Kidney epithelial cell (primary cell): ENCODE results near the gene AKT3. TPM values are rescaled to one million over a fixed set of nuclear protein-coding genes. Genes with fewer than 3 reads are reported as not detected.

ENCODE experiments used
- DNase-seq: peaks from one replicate; pipeline ENCODE4 v3.0.0-alpha.2; 2010; ENCODE audit warnings: low read depth
- H3K27me3 ChIP-seq: 2 replicates; pipeline ENCODE4 v1.6.0; 2011; ENCODE audit warnings: low read length; ENCODE audit not compliant: control insufficient read depth, insufficient read depth
- H3K36me3 ChIP-seq: 2 replicates; pipeline ENCODE4 v1.5.1; 2011; ENCODE audit warnings: low read length; ENCODE audit not compliant: control insufficient read depth, insufficient read depth
- H3K4me3 ChIP-seq: 2 replicates; pipeline ENCODE4 v1.5.1; 2011; ENCODE audit warnings: low read depth, mild to moderate bottlenecking, control low read depth, low read length
- total RNA-seq: library from RNA; depleted of rRNA; stranded (reverse); fragments of >200 nt; gene quantifications from 2 replicates; pipeline ENCODE4 v1.2.3, GENCODE V29; 2015
- TF ChIP-seq, protein P1 (sequence below): IDR thresholded peaks from 2 replicates; pipeline ENCODE4 v1.5.1; 2011; ENCODE audit warnings: mild to moderate bottlenecking, moderate library complexity, low read length, control low read depth, inconsistent platforms; ENCODE audit not compliant: insufficient read depth, poor library complexity, severe bottlenecking

AKT3 gene
- total RNA-seq, 1 donor from 2014 or later, result 13.1 TPM

DNA sequence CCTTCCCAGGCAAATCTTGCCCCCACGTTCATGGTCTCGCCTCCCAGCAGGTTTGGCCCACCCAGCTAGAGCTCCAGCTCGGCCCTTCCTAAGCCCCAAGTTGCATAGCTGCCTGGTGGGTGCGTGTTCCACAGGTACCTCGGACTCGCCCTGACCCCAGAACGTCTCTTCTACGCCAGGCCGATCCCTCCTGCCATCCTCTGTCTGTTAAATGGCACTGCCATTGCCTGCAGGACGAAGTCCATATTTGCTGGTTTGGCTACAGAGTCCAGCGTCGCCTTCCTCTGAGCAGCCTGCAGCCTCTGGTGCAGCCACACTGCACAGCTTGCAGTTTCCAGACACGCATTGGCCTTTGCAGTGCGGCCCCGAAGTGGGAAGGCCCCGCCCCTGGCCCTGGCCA, 366.1 kb downstream of the AKT3 start:
- Histone ChIP-seq H3K4me3 (no peak overlapping the region), H3K36me3 (no peaks in the 10 kb centered on the region), H3K27me3 (no peaks in the 10 kb centered on the region)
- no peak for DNase-seq
- TF ChIP-seq, protein P1, sequence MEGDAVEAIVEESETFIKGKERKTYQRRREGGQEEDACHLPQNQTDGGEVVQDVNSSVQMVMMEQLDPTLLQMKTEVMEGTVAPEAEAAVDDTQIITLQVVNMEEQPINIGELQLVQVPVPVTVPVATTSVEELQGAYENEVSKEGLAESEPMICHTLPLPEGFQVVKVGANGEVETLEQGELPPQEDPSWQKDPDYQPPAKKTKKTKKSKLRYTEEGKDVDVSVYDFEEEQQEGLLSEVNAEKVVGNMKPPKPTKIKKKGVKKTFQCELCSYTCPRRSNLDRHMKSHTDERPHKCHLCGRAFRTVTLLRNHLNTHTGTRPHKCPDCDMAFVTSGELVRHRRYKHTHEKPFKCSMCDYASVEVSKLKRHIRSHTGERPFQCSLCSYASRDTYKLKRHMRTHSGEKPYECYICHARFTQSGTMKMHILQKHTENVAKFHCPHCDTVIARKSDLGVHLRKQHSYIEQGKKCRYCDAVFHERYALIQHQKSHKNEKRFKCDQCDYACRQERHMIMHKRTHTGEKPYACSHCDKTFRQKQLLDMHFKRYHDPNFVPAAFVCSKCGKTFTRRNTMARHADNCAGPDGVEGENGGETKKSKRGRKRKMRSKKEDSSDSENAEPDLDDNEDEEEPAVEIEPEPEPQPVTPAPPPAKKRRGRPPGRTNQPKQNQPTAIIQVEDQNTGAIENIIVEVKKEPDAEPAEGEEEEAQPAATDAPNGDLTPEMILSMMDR, result no peak

DNA sequence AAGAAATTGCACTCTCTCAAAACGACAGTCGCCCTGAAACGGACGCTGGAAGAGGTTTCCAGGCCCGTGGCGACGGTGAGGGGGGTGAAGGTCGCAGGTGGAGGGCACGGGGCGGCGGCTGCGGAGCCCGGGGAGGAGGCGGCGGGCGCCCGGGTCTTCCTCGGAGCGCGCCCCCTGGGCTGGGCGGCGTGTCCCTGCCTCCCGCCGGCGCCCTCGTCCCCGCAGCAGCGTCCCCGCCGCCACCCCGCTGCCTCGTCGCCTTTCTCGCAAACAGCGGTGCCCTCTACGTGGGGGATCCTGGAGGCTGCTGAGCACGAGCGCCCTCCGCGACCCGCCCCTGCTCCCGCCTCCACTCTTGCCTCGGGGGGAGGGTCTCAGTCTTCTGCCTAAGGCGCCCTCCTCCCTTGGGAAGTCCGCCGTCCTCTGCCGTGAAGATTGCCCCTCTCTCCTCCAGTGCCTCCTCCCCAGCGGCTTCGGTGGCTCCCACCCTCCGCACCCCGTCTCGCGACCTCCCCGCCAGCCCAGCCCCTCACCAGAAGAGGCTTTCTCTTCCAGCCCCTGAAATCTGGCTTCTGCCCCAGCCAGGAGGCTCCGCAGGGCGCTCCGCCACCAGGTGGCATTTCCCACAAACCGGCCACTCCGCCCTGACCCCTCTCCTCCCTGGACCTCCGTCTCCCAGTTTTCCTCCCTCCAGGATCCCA, 366.8 kb downstream of the AKT3 start:
- no peak for DNase-seq
- no peaks in the 10 kb centered on the region for H3K36me3 ChIP-seq
- TF ChIP-seq, protein P1, result peak; percentile 63
- H3K4me3 ChIP-seq, result peak overlapping the region; percentile 43
- H3K27me3 ChIP-seq, result no peaks in the 10 kb centered on the region

DNA sequence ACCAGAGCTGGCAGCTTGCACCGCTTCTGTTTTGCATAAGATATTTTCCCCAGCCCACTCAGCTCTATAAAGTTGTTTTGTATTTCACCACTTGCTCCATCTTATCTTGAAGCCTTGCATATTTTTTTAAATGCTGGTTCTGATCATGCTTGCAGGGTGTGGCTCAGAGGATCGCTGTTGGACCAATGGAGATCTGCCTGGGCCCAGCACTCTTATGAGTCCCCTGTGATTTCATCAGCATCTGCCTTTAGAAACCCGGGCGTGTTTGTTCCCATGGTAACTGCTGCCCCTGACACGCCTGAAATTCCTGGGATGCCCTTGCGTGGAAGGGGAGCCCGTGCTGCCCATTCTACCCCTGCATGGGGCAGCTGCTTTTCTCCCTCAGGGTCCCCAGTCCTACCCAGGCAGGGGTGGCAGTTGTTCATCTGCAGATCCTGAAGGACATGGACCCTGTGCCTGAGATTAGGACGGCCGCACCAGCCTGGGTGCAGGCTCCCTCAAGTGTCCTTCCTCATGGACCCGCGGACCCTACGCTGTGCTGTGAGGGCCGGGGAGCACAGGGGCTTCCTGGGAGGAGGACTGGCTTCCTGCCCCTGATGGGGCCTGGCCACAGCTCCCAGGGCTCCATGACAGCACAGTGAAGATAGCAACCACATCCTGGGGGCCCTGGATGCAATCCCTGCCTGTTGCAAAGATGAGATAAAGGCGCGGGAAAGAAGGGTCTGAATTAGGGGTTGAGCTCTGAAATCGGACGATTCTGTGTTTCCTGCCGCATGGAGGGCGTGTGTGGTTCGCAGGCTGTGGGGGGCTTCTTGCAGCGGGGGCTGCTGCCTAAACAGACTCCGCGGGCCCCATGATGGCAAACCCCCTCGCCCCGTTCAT, 367.7 kb downstream of the AKT3 start:
- peak overlapping the region; percentile 43 for H3K4me3 ChIP-seq
- no peak for DNase-seq
- no peaks in the 10 kb centered on the region for H3K36me3 ChIP-seq
- no peaks in the 10 kb centered on the region for H3K27me3 ChIP-seq
- TF ChIP-seq, protein P1, result no peak

DNA sequence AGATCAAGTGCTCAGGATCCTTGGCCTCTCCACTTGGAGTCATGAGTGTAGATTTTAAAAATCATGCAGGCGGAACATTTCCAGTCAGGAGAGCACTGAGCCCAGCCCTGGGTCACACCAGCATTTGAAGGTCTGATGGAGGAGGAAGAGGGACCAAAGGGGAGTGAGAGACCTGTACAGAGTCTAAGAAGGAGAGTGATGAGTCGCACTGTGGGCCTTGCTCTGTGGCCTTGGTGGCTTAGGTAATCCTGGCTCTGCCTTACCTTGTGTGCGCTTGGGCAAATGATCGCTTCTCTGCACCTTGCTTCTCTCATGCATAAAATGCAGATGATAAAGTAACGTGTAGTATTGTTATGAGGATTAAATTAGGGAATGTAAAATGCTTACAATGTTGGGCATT, 368.9 kb downstream of the AKT3 start:
- Histone ChIP-seq H3K27me3 (no peaks in the 10 kb centered on the region), H3K4me3 (no peak overlapping the region), H3K36me3 (no peaks in the 10 kb centered on the region)
- no peak for DNase-seq
- TF ChIP-seq, protein P1, result no peak

DNA sequence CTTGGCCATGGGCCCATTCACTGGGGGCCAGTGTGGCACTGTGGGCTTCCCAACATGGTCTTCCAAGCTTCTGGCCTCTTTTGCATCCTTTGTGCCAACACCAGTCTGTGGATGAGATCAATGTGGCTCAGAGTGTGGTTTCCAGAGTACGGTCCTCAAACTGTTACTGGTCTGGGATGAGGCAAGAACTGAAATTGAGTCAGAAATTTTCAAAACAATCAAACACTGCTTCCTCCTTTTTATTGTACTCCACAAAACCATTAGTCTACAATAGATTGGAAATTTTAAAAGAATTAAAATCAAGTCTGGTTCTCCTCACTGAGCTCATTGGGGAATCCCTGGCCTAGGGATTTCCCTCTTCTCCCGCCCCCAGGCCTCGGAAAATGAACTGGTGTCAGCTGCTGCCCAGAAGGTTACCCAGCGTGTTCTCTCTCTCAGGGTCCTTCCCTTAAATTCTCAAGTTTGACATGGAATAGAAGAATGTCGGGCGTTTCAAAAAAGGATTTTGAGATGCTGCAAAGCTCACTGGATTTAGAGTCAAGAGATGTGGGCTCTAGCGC, 372.2 kb downstream of the AKT3 start:
- no peak for DNase-seq
- no peaks in the 10 kb centered on the region for H3K36me3 ChIP-seq
- no peaks in the 10 kb centered on the region for H3K27me3 ChIP-seq
- TF ChIP-seq, protein P1, result no peak
- no peak overlapping the region for H3K4me3 ChIP-seq
